K562 (cell line): ENCODE measurements around the gene MDH1B. TPM values are rescaled to one million over a fixed set of nuclear protein-coding genes. Genes with fewer than 3 reads are reported as not detected.

Experiments
- ATAC-seq: fragments of 200-7000 bp; cut with Tn5 transposase; 3 replicates; pipeline ENCODE4 v1.9.1; 2020; ENCODE audit warnings: moderate library complexity
- BruUV-seq: library from RNA; stranded (reverse); fragments of 400-500 nt; replicated peaks from 2 replicates; lab custom pipeline; 2021; lab: Mats Ljungman, UMichigan
- CTCF ChIA-PET: fragments of 300-600 bp; formaldehyde crosslinking; extraction: SDS; loops from one replicate; lab custom pipeline; 2021; ENCODE audit warnings: low intra/inter-chr PET ratio; lab: Yijun Ruan, JAX
- POLR2A ChIA-PET: fragments of 300-600, 350-650 bp; sonication (Branson Sonifier 250); formaldehyde crosslinking; extraction: SDS; loops from one replicate; lab custom pipeline; 2021; ENCODE audit warnings: antibody characterized with exemption, inconsistent platforms; lab: Yijun Ruan, JAX
- DNase-seq, 4 experiments: peaks; one replicate each; pipeline versions ENCODE4 v3.0.0 to v3.0.0-alpha.2; 2011 to 2018; ENCODE audit warnings: low spot score in 3 of 4, mixed read lengths in 3 of 4; ENCODE audit errors: extremely low read depth in 1 of 4
- FAIRE-seq: peaks from 2 replicates; lab custom pipeline; 2011; peaks lifted over from hg19 to GRCh38; lab: Jason Lieb, UNC
- H2AFZ ChIP-seq: 2 replicates; pipeline ENCODE4 v1.6.0; 2011; ENCODE audit warnings: low read depth, low read length, control low read depth, inconsistent platforms
- H3K27ac ChIP-seq: fragments of 200-600 bp; 3 replicates; pipeline ENCODE4 v1.8.0; 2011; ENCODE audit warnings: low read depth, mild to moderate bottlenecking, control low read depth, inconsistent platforms, low read length, moderate library complexity, mixed read lengths; ENCODE audit errors: extremely low read depth
- H3K27me3 ChIP-seq, 2 experiments: fragments of 300-600 bp in 1 of 2; 2 replicates in 1 of 2; 3 replicates in 1 of 2; pipeline versions ENCODE4 v1.6.0 to v1.8.0; 2011; ENCODE audit warnings: inconsistent platforms in 2 of 2, low read length in 2 of 2, mild to moderate bottlenecking in 1 of 2, mixed read lengths in 1 of 2, moderate library complexity in 1 of 2; ENCODE audit not compliant: control insufficient read depth in 2 of 2, insufficient read depth in 2 of 2
- H3K36me3 ChIP-seq: fragments of 300-600 bp; 3 replicates; pipeline ENCODE4 v1.8.0; 2011; ENCODE audit warnings: mild to moderate bottlenecking, low read length, inconsistent platforms; ENCODE audit not compliant: control insufficient read depth, insufficient read depth
- H3K4me1 ChIP-seq, 2 experiments: fragments of 200-600 bp in 1 of 2; replicated peaks in 1 of 2; 2 replicates in 1 of 2; 3 replicates in 1 of 2; pipeline versions ENCODE4 v1.5.1 to v1.8.0; 2011; ENCODE audit warnings: inconsistent platforms in 2 of 2, low read length in 2 of 2, mild to moderate bottlenecking in 1 of 2, mixed read lengths in 1 of 2, moderate library complexity in 1 of 2; ENCODE audit not compliant: control insufficient read depth in 2 of 2, insufficient read depth in 2 of 2
- H3K4me2 ChIP-seq: 2 replicates; pipeline ENCODE4 v1.6.1; 2011; ENCODE audit warnings: low read length, control low read depth, inconsistent platforms, mixed read lengths; ENCODE audit not compliant: insufficient read depth
- H3K4me3 ChIP-seq: fragments of 200-600 bp; sonication (generic), shearing (Covaris generic); 2 replicates; pipeline ENCODE4 v1.5.1; 2016; ENCODE audit warnings: control low read depth, inconsistent platforms
- H3K79me2 ChIP-seq: fragments of 200-600 bp; 3 replicates; pipeline ENCODE4 v1.8.0; 2011; ENCODE audit warnings: low read length, inconsistent platforms; ENCODE audit not compliant: control insufficient read depth, insufficient read depth
- H3K9ac ChIP-seq, 2 experiments: 2 replicates each; pipeline versions ENCODE4 v1.6.0 to v1.6.1; 2011; ENCODE audit warnings: low read depth in 2 of 2, low read length in 2 of 2, control low read depth in 1 of 2, inconsistent platforms in 1 of 2, mild to moderate bottlenecking in 1 of 2, mixed read lengths in 1 of 2; ENCODE audit not compliant: insufficient read depth in 1 of 2
- H3K9me1 ChIP-seq: one replicate; pipeline ENCODE4 v1.6.0; 2011; ENCODE audit warnings: inconsistent platforms, mild to moderate bottlenecking, low read length, moderate library complexity; ENCODE audit not compliant: control insufficient read depth, insufficient read depth
- H3K9me3 ChIP-seq: replicated peaks from 2 replicates; pipeline ENCODE4 v1.5.1; 2011; ENCODE audit warnings: low read depth, low read length, inconsistent platforms; ENCODE audit not compliant: control insufficient read depth, insufficient read depth
- H4K20me1 ChIP-seq: replicated peaks from 2 replicates; pipeline ENCODE4 v1.6.1; 2011; ENCODE audit warnings: low read length, inconsistent platforms, mixed read lengths; ENCODE audit not compliant: control insufficient read depth, insufficient read depth
- BRCA1 ChIP-seq, 2 experiments: fragments of 450-650 bp in 1 of 2; sonication (generic) in 1 of 2; formaldehyde crosslinking in 1 of 2; IDR thresholded peaks; 2 replicates each; pipeline versions ENCODE4 v1.5.0 to v1.6.1; 2017 to 2020; ENCODE audit warnings: mild to moderate bottlenecking in 1 of 2, missing genetic modification reagents in 1 of 2
- DPF2 ChIP-seq: fragments of 450-650 bp; IDR thresholded peaks from 2 replicates; pipeline ENCODE4 v1.6.1; 2016
- FOXM1 ChIP-seq, 2 experiments: fragments of 450-650 bp in 1 of 2; sonication (generic) in 1 of 2; formaldehyde crosslinking in 1 of 2; IDR thresholded peaks; 2 replicates each; pipeline versions ENCODE4 v1.6.1 to v1.9.0; 2017 to 2022; ENCODE audit warnings: low read depth in 2 of 2, mild to moderate bottlenecking in 2 of 2, missing genetic modification reagents in 1 of 2, moderate library complexity in 1 of 2
- ILK ChIP-seq: fragments of 450-650 bp; IDR thresholded peaks from 2 replicates; pipeline ENCODE4 v1.6.1; 2016; ENCODE audit warnings: missing genetic modification characterization, low read depth, mild to moderate bottlenecking, missing compliant biosample characterization, moderate library complexity, borderline replicate concordance
- NFRKB ChIP-seq: fragments of 450-650 bp; IDR thresholded peaks from 2 replicates; pipeline ENCODE4 v1.6.1; 2016; ENCODE audit warnings: low read depth
- RFX5 ChIP-seq: IDR thresholded peaks from 2 replicates; pipeline ENCODE4 v1.6.1; 2011; ENCODE audit warnings: low read depth, mild to moderate bottlenecking, improper control_type of control experiment, low read length
- RHOXF2B ChIP-seq: fragments of 250-450 bp; sonication (Bioruptor Pico); conservative IDR thresholded peaks from 2 replicates; pipeline ENCODE4 v1.5.1; 2021
- ZNF324 ChIP-seq: fragments of 250-450 bp; sonication (Bioruptor Pico); IDR thresholded peaks from 2 replicates; pipeline ENCODE4 v1.4.0; 2020; ENCODE audit warnings: mild to moderate bottlenecking
- ZNF696 ChIP-seq: fragments of 250-450 bp; sonication (Bioruptor Pico); conservative IDR thresholded peaks from 2 replicates; pipeline ENCODE4 v1.4.0; 2020; ENCODE audit warnings: mild to moderate bottlenecking, moderate library complexity
- WGBS: fragments of 100-300 bp; shearing (Covaris generic); methylation state at CpG from one replicate; pipeline ENCODE4 v1.1.6; 2016; ENCODE audit warnings: low coverage, mixed read lengths; ENCODE audit not compliant: insufficient coverage; ENCODE audit errors: missing lambda C conversion rate; 5-methylcytosine and 5-hydroxymethylcytosine counted together
- in situ Hi-C: fragments of 300-500 bp; cut with MboI; formaldehyde crosslinking; loops from 4 replicates; pipeline ENCODE4 v1.15.0; 2018; ENCODE audit warnings: inconsistent platforms, mixed read lengths
- intact Hi-C: fragments of 100-400 bp; cut with micrococcal nuclease; formaldehyde crosslinking; loops from 2 replicates; pipeline ENCODE4 v1.14.2; 2022
- polyA plus RNA-seq, 8 experiments: library from polyadenylated mRNA; depleted of rRNA in 4 of 8; stranded (reverse) in 5 of 8; unstranded in 3 of 8; fragments of >200 nt; fragmentation: Nextera tagmentation in 2 of 8; fragmentation: Illumina TruSeq in 1 of 8; extraction: Ambion mirVana in 2 of 8; extraction: Trizol in 1 of 8; gene quantifications; 2 replicates each; pipeline versions ENCODE4 v1.2.1 to v1.2.3, GENCODE V29; 2011 to 2014; ENCODE audit warnings: inconsistent platforms in 1 of 8, missing spikeins in 1 of 8
- total RNA-seq, 7 experiments: library from RNA; depleted of rRNA in 6 of 7; stranded (reverse); fragments of >200 nt in 6 of 7; fragmentation: Illumina TruSeq in 2 of 7; extraction: Trizol in 2 of 7; gene quantifications; 2 replicates each; pipeline versions ENCODE4 v1.2.1 to v1.2.3, GENCODE V29; 2011 to 2021; ENCODE audit warnings: low replicate concordance in 1 of 7
- TF ChIP-seq, protein P1 (sequence below), 2 experiments: fragments of 450-650 bp; IDR thresholded peaks; 2 replicates each; pipeline ENCODE4 v1.6.1; 2016; ENCODE audit warnings: mild to moderate bottlenecking in 2 of 2, borderline replicate concordance in 1 of 2, low read depth in 1 of 2, moderate library complexity in 1 of 2
- TF ChIP-seq, protein P2 (sequence below), 2 experiments: IDR thresholded peaks; 2 replicates each; pipeline ENCODE4 v1.6.1; 2012; ENCODE audit warnings: improper control_type of control experiment in 2 of 2, low read depth in 2 of 2, low read length in 2 of 2, borderline replicate concordance in 1 of 2

Gene MDH1B
- total and polyA plus RNA-seq, 9 of the 15 experiments (the other 6 are each of a cell fraction or from before 2014, with no cell fraction given): 0.06 to 0.16 (median 0.14) TPM; not detected in 5

DNA sequence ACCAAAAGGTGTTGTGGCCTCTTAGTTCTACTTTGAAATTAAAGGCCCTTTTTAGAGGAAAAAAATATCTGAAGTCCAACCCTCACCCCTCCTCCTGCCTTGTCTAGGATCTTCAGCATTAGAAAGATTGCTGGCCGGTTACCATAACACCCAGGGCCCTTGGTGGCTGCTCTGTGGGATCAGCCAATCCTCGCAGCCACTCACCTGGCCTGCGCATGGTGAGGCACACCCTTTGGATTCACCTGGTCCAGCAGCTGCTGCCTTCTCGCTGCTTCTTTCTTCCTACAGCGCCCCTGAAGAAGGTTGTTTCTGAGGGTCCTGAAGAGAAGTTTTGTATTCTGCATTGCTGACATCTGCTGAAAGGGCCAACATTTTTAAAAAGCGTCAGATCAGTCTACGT lies 72.2 kb downstream of the MDH1B start:
- Histone ChIP-seq H3K79me2 (no peaks in the 10 kb centered on the region), H3K36me3 (no peaks in the 10 kb centered on the region), H3K9me1 (no peaks in the 10 kb centered on the region), H3K4me2 (no peak overlapping the region), H3K9me3 (no peaks in the 10 kb centered on the region), H3K27me3 (no peaks in the 10 kb centered on the region; a peak in 1 of 5 replicates), H2AFZ (no peak overlapping the region), H4K20me1 (no peaks in the 10 kb centered on the region), H3K9ac (no peak overlapping the region), H3K4me3 (no peak overlapping the region), H3K4me1 (no peaks in the 10 kb centered on the region), H3K27ac (no peak overlapping the region)
- ATAC-seq (no peak), FAIRE-seq (no peak), DNase-seq (no peak)
- ChIA-PET CTCF (interaction anchor here (0.6 to 1.0 kb wide), 2 partner anchors 774 to 1379 kb away, joined by 3 read pairs; no protein-coding TSS in a partner anchor), POLR2A (no interaction called here)
- no TSS peak for BruUV-seq
- intact Hi-C loops (loop anchor here (1.0 to 10.0 kb wide), 4 partner anchors 89 to 782 kb away; no protein-coding TSS in a partner anchor), in situ Hi-C loops (loop anchor here (5.0 kb wide), 1 partner anchor 784 kb away; no protein-coding TSS in a partner anchor)
- WGBS: 0% methylated on average over 6 of the region's 7 CpGs
- no peak for TF ChIP-seq ZNF696 (CRISPR knock-in tag)
- no peak for TF ChIP-seq FOXM1 (IDR thresholded peaks at IDR 0.05; ENCODE audit: low read depth)
- TF ChIP-seq FOXM1 (CRISPR knock-in tag; IDR thresholded peaks at IDR 0.05; ENCODE audit: low read depth): no peak
- TF ChIP-seq RHOXF2B: no peak
- TF ChIP-seq DPF2: no peak
- no peak for TF ChIP-seq ILK
- TF ChIP-seq, protein P1, sequence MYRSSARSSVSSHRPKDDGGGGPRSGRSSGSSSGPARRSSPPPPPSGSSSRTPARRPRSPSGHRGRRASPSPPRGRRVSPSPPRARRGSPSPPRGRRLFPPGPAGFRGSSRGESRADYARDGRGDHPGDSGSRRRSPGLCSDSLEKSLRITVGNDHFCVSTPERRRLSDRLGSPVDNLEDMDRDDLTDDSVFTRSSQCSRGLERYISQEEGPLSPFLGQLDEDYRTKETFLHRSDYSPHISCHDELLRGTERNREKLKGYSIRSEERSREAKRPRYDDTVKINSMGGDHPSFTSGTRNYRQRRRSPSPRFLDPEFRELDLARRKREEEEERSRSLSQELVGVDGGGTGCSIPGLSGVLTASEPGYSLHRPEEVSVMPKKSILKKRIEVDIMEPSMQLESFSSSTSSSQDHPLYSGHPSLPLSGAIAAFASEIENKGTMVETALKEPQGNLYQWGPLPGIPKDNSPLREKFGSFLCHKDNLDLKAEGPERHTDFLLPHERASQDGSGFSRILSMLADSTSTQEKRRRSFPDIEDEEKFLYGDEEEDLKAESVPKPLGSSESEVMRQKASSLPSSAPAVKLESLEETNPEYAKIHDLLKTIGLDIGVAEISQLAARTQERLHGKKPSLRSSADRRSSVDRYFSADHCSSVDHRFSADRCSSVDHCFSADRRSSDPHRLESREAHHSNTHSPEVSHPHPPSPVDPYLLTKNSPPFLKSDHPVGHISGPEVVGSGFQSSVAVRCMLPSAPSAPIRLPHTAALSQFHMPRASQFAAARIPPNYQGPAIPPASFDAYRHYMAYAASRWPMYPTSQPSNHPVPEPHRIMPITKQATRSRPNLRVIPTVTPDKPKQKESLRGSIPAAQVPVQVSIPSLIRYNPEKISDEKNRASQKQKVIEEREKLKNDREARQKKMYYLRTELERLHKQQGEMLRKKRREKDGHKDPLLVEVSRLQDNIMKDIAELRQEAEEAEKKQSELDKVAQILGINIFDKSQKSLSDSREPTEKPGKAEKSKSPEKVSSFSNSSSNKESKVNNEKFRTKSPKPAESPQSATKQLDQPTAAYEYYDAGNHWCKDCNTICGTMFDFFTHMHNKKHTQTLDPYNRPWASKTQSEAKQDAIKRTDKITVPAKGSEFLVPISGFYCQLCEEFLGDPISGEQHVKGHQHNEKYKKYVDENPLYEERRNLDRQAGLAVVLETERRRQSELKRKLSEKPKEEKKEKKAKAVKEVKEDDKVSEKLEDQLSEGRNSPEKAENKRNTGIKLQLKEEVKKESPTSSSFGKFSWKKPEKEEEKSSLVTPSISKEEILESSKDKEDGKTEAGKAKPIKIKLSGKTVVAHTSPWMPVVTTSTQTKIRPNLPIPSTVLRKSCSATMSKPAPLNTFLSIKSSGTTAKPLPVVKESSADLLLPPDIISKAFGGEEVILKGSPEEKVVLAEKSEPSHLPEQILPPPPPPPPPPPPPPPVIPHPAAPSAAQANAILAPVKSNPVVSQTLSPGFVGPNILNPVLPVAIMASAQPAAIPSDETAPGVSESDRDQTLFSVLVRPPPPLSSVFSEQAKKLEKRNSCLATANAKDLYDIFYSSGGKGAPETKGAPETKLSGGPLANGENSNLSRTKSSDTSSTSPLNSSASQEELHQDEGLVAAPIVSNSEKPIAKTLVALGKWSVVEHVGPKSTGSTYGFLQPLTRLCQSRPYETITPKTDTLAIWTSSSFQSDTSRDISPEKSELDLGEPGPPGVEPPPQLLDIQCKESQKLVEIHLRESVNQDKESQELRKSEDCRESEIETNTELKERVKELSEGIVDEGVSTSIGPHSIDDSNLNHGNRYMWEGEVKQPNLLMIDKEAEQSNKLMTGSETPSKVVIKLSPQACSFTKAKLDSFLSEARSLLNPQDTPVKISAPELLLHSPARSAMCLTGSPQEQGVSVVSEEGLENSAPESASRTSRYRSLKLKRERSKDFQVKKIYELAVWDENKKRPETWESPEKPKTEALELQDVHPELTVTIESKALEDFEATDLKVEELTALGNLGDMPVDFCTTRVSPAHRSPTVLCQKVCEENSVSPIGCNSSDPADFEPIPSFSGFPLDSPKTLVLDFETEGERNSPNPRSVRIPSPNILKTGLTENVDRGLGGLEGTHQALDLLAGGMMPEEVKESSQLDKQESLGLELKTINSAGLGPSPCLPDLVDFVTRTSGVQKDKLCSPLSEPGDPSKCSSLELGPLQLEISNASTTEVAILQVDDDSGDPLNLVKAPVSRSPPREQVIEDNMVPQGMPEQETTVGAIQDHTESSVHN (IDR thresholded peaks at IDR 0.05; ENCODE audit: borderline replicate concordance in 1 of 2, low read depth in 1 of 2): no peak
- TF ChIP-seq NFRKB: no peak
- no peak for TF ChIP-seq RFX5
- TF ChIP-seq BRCA1 (IDR thresholded peaks at IDR 0.05): no peak
- TF ChIP-seq BRCA1 (CRISPR knock-in tag; IDR thresholded peaks at IDR 0.05): no peak
- no peak for TF ChIP-seq ZNF324 (CRISPR knock-in tag)
- TF ChIP-seq, protein P2, sequence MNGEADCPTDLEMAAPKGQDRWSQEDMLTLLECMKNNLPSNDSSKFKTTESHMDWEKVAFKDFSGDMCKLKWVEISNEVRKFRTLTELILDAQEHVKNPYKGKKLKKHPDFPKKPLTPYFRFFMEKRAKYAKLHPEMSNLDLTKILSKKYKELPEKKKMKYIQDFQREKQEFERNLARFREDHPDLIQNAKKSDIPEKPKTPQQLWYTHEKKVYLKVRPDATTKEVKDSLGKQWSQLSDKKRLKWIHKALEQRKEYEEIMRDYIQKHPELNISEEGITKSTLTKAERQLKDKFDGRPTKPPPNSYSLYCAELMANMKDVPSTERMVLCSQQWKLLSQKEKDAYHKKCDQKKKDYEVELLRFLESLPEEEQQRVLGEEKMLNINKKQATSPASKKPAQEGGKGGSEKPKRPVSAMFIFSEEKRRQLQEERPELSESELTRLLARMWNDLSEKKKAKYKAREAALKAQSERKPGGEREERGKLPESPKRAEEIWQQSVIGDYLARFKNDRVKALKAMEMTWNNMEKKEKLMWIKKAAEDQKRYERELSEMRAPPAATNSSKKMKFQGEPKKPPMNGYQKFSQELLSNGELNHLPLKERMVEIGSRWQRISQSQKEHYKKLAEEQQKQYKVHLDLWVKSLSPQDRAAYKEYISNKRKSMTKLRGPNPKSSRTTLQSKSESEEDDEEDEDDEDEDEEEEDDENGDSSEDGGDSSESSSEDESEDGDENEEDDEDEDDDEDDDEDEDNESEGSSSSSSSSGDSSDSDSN (IDR thresholded peaks at IDR 0.05; ENCODE audit: borderline replicate concordance in 1 of 2, low read depth in 2 of 2, low read length in 2 of 2): no peak
